ENCODE measurements around the gene PRKCE.

PRKCE gene

GRCh38 chr2:45651415-45652089, at the start of gene PRKCE:
Gene PRKCE, plus strand, starts transcription at chr2:45651675.
- DNase-seq = peak in 1 of 2 experiments; percentile 64

GRCh38 chr2:45602624-45603023, 48.9 kb upstream of the PRKCE start:
- no peak for DNase-seq

DNA sequence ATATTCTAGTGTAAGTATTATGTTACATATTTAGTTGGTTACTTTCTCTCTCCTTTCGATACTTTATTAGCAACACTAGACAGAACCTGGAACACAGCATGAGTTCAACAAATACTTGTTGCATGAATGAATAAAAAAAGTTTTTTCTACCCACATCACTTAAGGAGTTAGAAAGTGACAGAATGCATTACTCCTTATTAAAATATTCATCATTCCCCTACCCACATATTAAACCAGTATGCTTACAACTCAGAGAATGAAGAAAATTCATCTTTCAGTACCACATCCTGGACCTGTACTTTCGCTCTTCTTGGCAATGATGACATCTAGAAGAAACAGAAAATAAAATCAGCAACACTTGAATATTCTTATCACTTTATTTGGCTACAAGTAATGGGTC, 46.4 kb upstream of the PRKCE start:
- DNase-seq = no peak

DNA sequence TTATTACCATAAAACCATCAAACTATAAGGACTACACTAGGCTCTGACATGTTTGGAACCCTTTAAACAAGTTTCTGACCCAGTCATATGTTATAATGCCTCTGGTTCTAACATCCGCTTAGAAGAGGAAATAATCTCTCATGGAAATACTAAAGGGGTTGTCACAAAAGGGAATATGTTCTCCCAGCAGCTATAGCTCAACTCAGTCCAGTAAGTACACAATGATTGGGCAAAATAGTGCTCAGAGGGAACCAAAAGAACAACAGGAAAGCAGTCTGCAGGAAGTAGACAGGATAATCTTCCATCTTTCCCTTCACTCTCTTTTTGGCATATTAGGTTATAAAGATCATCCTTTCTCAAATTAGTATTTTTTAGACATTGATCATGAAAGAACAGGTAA, 44.7 kb upstream of the PRKCE start:
- DNase-seq = no peak

GRCh38 chr2:45607701-45608100, 43.8 kb upstream of the PRKCE start:
- DNase-seq = peak in 1 of 2 experiments; percentile 59

GRCh38 chr2:45610281-45611019, 41.0 kb upstream of the PRKCE start:
- peak; percentile 72 to 79 for DNase-seq

DNA sequence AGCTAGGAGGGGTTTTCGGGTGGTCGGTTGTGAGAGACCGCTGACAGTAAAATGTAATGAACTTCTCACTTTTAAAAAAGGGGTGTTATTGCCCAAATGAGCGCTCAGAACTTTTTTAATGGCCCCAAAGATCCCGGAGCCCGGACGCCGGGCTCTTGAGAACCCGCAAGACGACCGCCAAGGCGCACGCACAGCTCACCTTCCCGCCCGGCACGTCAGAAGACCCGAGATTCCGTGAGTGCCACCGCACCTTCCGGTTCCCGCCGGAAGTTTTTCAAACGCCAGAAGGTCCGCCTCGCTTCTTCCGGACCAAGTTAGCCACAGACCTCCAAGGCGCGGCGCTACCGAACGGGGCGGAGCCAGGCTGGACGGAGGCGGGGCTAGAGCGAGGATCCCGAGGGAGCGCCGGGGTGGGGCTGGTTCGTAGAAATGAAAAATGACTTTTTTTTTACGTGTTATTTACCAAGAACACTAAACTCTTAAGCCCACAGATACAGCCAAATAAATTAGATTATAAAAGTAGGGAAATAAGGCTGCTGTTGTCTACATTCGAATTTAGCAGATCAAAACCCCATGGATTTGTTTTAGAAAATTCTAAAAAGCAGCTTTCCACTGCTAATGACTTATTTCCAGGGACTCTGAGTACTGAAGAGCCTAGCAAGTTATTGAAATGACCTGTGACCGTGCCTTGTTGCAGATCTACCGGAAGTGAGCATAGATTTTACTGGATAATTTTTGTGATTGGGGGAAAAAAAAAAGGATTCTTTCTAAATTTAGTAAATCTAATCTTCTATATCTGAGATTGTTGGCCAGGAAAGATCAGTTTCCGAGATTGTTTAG, 40.2 kb upstream of the PRKCE start, which contains the start of gene SRBD1:
SRBD1 (minus strand) TSS at position 248 of the 840 bp plus-strand sequence. CDS start 5,826 bp downstream, outside the sequence.
- peak; percentile 88 to 96 for DNase-seq

DNA sequence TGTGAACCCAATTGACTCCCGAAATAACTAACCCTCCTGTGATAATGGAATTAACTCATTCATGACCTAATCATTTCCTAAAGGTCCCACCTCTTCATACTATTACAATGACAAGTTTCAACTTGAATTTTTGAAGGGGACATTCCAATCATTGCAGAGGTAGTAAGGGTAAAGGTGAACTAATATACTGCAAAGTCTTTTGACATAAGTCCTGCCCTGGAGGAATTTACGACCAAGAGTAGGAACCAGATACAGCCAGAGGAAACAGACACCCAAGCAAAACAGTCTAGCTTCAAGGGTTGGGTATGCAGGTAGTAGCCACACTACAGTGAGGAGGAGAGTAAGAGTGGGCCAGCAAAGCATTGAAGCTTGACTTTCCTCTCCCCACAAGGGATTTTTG, 39.2 kb upstream of the PRKCE start:
- DNase-seq = no peak

DNA sequence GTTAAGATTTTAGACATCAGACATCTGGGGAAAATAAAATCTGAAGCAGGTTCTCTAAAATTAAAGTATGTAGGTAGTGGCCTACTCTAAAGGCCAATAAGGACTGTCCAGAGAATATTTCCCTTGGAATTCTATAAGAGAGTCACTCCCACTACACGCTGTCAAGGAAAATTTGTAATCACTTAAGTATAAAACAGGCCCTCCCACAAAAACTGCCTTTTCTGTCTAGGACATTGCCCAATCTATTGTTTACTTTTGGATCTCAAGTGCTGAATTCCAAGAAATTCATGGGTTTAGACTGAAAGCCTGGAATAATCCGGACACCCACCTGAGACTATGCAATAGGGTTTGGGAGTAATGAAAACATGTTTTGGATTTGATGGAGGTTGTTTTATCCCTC, 38.7 kb upstream of the PRKCE start:
- DNase-seq = no peak

DNA sequence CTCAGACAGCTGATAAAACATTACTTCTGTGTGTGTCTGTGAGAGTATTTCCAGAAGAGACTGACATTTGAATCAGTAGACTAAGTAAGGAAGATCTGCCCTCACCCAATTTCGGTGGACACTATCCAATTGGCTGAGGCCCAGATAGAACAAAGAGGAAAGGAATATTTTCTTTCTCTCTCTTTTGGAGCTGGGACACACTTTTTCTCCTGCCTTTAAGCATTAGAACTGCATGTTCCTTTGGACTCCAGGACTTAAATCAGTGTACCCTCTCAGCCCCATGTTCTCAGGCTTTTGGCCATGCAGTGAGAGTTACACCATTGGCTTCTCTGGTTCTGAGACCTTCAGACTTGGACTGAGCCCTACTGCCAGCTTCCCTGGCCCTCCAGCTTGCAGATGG, 37.1 kb upstream of the PRKCE start:
- DNase-seq = no peak

DNA sequence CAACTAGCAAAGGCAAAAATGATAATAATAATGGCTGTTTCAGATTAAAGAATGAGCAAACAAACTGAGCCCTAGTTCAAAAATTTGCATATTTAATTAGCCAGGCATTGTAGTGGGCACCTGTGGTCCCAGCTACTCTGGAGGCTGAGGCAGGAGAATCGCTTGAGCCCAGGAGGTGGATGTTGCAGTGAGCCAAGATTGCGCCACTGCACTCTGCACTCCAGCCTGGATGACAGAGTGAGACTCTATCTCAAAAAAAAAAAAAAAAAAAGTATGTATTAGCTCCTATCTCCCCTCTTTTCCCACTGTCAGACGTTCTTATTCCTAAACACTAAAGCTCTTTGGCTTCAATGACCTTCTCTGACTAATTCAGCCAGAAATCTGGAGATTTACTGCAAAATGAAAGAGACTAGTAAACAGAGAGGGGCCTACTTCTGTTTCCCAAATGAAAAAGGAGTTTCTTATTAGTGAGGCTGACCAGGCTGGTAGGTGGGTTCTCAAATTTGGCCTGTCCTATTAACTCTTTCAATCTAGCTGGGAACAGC, 36.5 kb upstream of the PRKCE start:
- no peak for DNase-seq

DNA sequence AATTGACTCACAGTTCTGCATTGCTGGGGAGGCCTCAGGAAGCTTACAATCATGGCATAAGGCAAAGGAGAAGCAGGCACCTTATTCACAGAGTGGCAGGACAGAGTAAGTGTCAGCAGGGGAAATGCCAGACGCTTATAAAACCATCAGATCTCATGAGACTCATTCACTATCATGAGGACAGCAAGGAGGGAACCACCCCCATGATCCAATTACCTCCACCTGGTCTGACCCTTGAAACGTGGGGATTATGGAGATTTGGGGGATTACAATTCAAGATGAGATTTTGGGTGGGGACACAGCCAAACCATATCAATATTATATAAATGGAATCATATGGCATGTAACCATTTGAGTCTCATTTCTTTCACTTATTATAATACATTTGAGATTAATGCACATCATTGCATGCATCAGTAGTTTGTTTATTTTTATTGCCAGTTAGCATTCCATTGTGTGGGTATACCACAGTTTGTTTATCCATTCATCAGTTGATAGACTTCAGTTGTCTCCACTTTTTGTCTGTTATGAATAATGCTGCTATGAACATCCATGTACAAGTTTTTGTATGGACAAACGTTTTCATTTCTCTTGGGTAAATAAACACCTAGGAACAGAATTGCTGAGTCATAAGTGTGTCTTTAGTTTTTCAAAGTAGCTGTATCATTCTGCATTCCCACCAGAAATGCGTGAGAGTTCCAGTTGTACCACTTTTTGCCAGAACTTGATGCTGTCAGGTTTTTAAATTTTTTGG, 34.6 kb upstream of the PRKCE start:
- peak in 1 of 2 experiments; percentile 26 for DNase-seq

DNA sequence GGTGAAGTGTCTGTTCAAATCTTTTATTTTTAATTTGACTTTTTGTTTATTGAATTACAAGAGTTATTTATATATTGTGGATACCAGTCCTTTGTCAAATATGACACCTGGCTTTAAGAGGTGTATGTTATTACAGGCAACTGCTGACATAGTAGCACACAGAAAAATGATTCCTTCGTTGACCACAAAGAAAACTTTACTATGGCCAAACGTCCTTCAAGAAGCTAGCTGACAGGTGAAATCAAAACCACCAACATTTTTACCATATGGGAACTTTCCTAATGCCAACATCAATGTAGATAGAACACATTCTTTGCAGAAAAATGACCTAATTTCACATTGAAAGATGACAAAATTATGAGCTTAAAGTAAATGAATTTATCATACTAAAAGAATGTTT, 34.0 kb upstream of the PRKCE start:
- no peak for DNase-seq

DNA sequence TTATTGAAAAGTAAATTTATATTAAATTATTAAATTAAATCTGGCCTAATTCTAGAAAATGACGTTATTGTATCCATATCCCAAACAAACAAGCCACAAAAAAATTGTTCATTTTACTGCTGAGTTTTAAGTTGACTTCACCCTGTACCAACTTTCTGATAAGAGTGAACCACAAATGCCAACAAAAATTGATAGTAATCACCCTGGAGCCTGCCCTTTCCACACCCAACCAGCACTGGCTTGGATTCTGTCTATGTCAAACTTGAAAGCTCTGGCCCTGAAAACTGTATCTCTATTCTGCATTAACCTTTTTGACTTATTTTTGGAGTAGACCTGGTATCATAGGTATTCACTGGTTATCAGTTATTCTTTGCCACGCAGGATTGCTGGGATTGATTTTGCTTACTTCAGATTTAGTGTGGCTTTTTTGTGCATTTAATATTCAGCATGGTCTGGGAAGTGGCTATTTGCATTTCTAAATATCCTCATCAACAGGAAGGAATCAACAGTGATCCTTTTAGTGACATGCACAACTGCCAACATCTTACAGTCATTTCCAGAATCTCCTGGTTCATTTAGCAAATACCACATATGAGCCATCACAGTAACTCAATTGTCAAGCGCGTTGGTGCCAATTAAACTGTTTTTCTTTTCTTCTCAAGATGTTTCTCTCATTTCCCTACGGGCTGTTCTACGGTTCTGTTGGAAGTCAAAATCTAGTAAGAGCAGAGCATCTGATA, 29.0 kb upstream of the PRKCE start:
- DNase-seq = no peak

- no peak for DNase-seq
Measured at GRCh38 chr2:45623098-45623497, 28.4 kb upstream of the PRKCE start.

- DNase-seq = no peak
Measured at GRCh38 chr2:45625824-45626223, 25.7 kb upstream of the PRKCE start.

- peak; percentile 63 to 78 for DNase-seq
Measured at GRCh38 chr2:45626387-45627221, 24.9 kb upstream of the PRKCE start.

GRCh38 chr2:45627911-45628310, 23.6 kb upstream of the PRKCE start:
- no peak for DNase-seq

- DNase-seq = no peak
Measured at GRCh38 chr2:45629971-45630370, 21.5 kb upstream of the PRKCE start.

GRCh38 chr2:45631319-45631718, 20.2 kb upstream of the PRKCE start:
- no peak for DNase-seq

DNA sequence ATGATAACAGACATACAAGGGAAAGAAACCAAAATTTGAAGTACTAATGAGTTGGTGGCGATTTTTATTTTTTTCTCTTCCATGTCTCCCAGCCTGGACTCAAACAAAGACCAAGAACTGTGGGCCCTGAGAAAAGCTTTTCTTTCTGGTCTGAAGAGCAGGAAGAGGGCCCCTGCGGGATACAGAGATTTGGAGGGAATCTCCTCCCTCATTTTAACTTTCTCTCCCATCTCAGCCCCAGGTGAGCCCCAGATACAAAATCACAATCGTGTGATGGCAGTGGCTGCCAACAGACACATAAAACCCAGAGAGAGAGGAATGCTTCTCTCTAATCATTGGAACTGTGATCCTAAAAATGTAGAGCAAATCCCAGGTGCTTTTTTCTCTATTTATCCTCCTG, 19.5 kb upstream of the PRKCE start:
- DNase-seq = no peak
